HUES64 (cell line): ENCODE data around the gene ZMAT3.
"Not testable (repeated sequence)": the region's sequence is repeated elsewhere in the genome, so short reads cannot be mapped to it uniquely, and the experiment has no call there.

Experiments used
- H3K27ac ChIP-seq: 2 replicates; pipeline ENCODE4 v1.7.0; 2013; ENCODE audit warnings: low read depth, low read length, inconsistent platforms
- H3K27me3 ChIP-seq: 2 replicates; pipeline ENCODE4 v1.6.1; 2013; ENCODE audit warnings: mild to moderate bottlenecking, low read length; ENCODE audit not compliant: insufficient read depth
- H3K36me3 ChIP-seq: 2 replicates; pipeline ENCODE4 v1.6.1; 2013; ENCODE audit warnings: mild to moderate bottlenecking, low read length; ENCODE audit not compliant: insufficient read depth
- H3K4me1 ChIP-seq: 2 replicates; pipeline ENCODE4 v1.6.1; 2013; ENCODE audit warnings: mild to moderate bottlenecking, low read length, moderate library complexity; ENCODE audit not compliant: insufficient read depth
- H3K4me3 ChIP-seq: 2 replicates; pipeline ENCODE4 v1.5.1; 2013; ENCODE audit warnings: mild to moderate bottlenecking, low read length, moderate library complexity
- H3K9ac ChIP-seq: 2 replicates; pipeline ENCODE4 v1.6.1; 2013; ENCODE audit warnings: mild to moderate bottlenecking, low read depth, low read length
- H3K9me3 ChIP-seq: 2 replicates; pipeline ENCODE4 v1.6.1; 2013; ENCODE audit warnings: low read depth, low read length; ENCODE audit not compliant: insufficient read depth
- WGBS: fragments of 150-250, 120-280 bp; methylation state at CpG from one replicate; pipeline ENCODE4 v1.1.7; 2013; ENCODE audit warnings: missing lambda C conversion rate; 5-methylcytosine and 5-hydroxymethylcytosine counted together

The ZMAT3 gene

GRCh38 chr3:179037351-179037750 lies 34.3 kb downstream of the ZMAT3 start:
- Histone ChIP-seq H3K27me3 (no peaks in the 10 kb centered on the region), H3K9ac (no peak overlapping the region), H3K4me3 (no peak overlapping the region), H3K4me1 (no peaks in the 10 kb centered on the region), H3K9me3 (no peaks in the 10 kb centered on the region), H3K27ac (no peak overlapping the region), H3K36me3 (no peaks in the 10 kb centered on the region)
- WGBS: 86% methylated on average over 10 of the region's 10 CpGs

GRCh38 chr3:179036626-179037300 lies 34.8 kb downstream of the ZMAT3 start:
- Histone ChIP-seq H3K27me3 (no peaks in the 10 kb centered on the region), H3K9ac (no peak overlapping the region), H3K4me3 (no peak overlapping the region), H3K9me3 (no peaks in the 10 kb centered on the region), H3K36me3 (no peaks in the 10 kb centered on the region), H3K4me1 (no peaks in the 10 kb centered on the region), H3K27ac (no peak overlapping the region)
- WGBS: 96% methylated on average over 10 of the region's 10 CpGs

- 0 out of 2 replicates have a peak, but pooled peaks cover 2% of the 10 kb centered on the region for H3K9me3 ChIP-seq
- no peak overlapping the region for H3K9ac ChIP-seq
- no peaks in the 10 kb centered on the region for H3K36me3 ChIP-seq
- no peaks in the 10 kb centered on the region for H3K27me3 ChIP-seq
- no peaks in the 10 kb centered on the region for H3K4me1 ChIP-seq
- 89% methylated on average over 2 of the region's 2 CpGs for WGBS
- H3K27ac ChIP-seq: no peak overlapping the region
- H3K4me3 ChIP-seq: no peak overlapping the region
Observed at GRCh38 chr3:179036226-179036625, 35.4 kb downstream of the ZMAT3 start.

- Histone ChIP-seq H3K27me3 (no peaks in the 10 kb centered on the region), H3K4me3 (no peak overlapping the region), H3K4me1 (no peaks in the 10 kb centered on the region), H3K9me3 (peaks cover 3% of the 10 kb centered on the region; the same call in 1 of the 2 replicates), H3K36me3 (no peaks in the 10 kb centered on the region; the same call in 1 of the 2 replicates), H3K27ac (no peak overlapping the region), H3K9ac (no peak overlapping the region)
- WGBS: 85% methylated on average over 2 of the region's 3 CpGs
Observed at GRCh38 chr3:179035232-179035631, 36.4 kb downstream of the ZMAT3 start.

- H3K9ac ChIP-seq, H3K4me3 ChIP-seq, H3K36me3 ChIP-seq, H3K9me3 ChIP-seq, H3K27ac ChIP-seq, H3K4me1 ChIP-seq, H3K27me3 ChIP-seq: not testable (repeated sequence)
- 68% methylated on average over 4 of the region's 5 CpGs for WGBS
Observed at GRCh38 chr3:179033304-179033657, 38.3 kb downstream of the ZMAT3 start.

GRCh38 chr3:179032454-179033303 lies 38.9 kb downstream of the ZMAT3 start:
- not testable (repeated sequence) for H3K4me3 ChIP-seq, H3K27ac ChIP-seq, H3K27me3 ChIP-seq, H3K9ac ChIP-seq, H3K9me3 ChIP-seq, H3K4me1 ChIP-seq, H3K36me3 ChIP-seq
- 93% methylated on average over 39 of the region's 42 CpGs for WGBS

- Histone ChIP-seq H3K4me3 (no peak overlapping the region), H3K9ac (no peak overlapping the region), H3K36me3 (no peaks in the 10 kb centered on the region; the same call in 1 of the 2 replicates), H3K4me1 (peaks cover 8% of the 10 kb centered on the region; the same call in 1 of the 2 replicates), H3K27me3 (no peaks in the 10 kb centered on the region), H3K27ac (no peak overlapping the region), H3K9me3 (peaks cover 3% of the 10 kb centered on the region; the same call in 1 of the 2 replicates)
- WGBS: 95% methylated on average over 3 of the region's 3 CpGs
Observed at GRCh38 chr3:179029096-179029495, 42.5 kb downstream of the ZMAT3 start.

- H3K4me3 ChIP-seq: no peak overlapping the region
- no peak overlapping the region for H3K27ac ChIP-seq
- H3K27me3 ChIP-seq: no peaks in the 10 kb centered on the region
- 74% methylated on average over 1 of the region's 1 CpG for WGBS
- no peak overlapping the region for H3K9ac ChIP-seq
- peaks cover 3% of the 10 kb centered on the region; the same call in 1 of the 2 replicates for H3K9me3 ChIP-seq
- no peaks in the 10 kb centered on the region; the same call in 1 of the 2 replicates for H3K36me3 ChIP-seq
- peaks cover 8% of the 10 kb centered on the region; the same call in 1 of the 2 replicates for H3K4me1 ChIP-seq
Observed at GRCh38 chr3:179028408-179028807, 43.2 kb downstream of the ZMAT3 start.

GRCh38 chr3:179027326-179027900 lies 44.2 kb downstream of the ZMAT3 start:
- Histone ChIP-seq H3K9me3 (peaks cover 3% of the 10 kb centered on the region; the same call in 1 of the 2 replicates), H3K4me3 (no peak overlapping the region), H3K36me3 (no peaks in the 10 kb centered on the region; the same call in 1 of the 2 replicates), H3K4me1 (peaks cover 8% of the 10 kb centered on the region; the same call in 1 of the 2 replicates), H3K9ac (no peak overlapping the region), H3K27me3 (no peaks in the 10 kb centered on the region), H3K27ac (no peak overlapping the region)
- WGBS: 78% methylated on average over 5 of the region's 7 CpGs

- Histone ChIP-seq H3K36me3 (no peaks in the 10 kb centered on the region; the same call in 1 of the 2 replicates), H3K27ac (no peak overlapping the region), H3K9ac (no peak overlapping the region), H3K9me3 (peaks cover 3% of the 10 kb centered on the region; the same call in 1 of the 2 replicates), H3K27me3 (no peaks in the 10 kb centered on the region), H3K4me3 (no peak overlapping the region), H3K4me1 (peaks cover 8% of the 10 kb centered on the region; the same call in 1 of the 2 replicates)
- WGBS: 98% methylated on average over 2 of the region's 2 CpGs
Observed at GRCh38 chr3:179026636-179027035, 45.0 kb downstream of the ZMAT3 start.
